Large intestine (tissue), 3 donors: Measurements from ENCODE around the gene TNNC1. TPM values are rescaled to one million over a fixed set of nuclear protein-coding genes. Genes with fewer than 3 reads are reported as not detected.
A peak's percentile ranks its signal among the peaks of the same experiment; 100 is the strongest.

Experiments
- DNase-seq, 2 donors: peaks; one replicate each; pipeline versions ENCODE4 v3.0.0 to v3.0.0-alpha.2; 2013
- H3K27ac ChIP-seq: one replicate; pipeline ENCODE4 v1.5.1; 2013; ENCODE audit warnings: low read length
- H3K27me3 ChIP-seq: 2 replicates; pipeline ENCODE4 v1.6.1; 2013; ENCODE audit warnings: low read length; ENCODE audit not compliant: control insufficient read depth, insufficient read depth
- H3K36me3 ChIP-seq: 2 replicates; pipeline ENCODE4 v1.6.1; 2013; ENCODE audit warnings: low read length; ENCODE audit not compliant: control insufficient read depth, insufficient read depth
- H3K4me1 ChIP-seq: one replicate; pipeline ENCODE4 v1.6.1; 2013; ENCODE audit warnings: low read length; ENCODE audit not compliant: control insufficient read depth, insufficient read depth
- H3K4me3 ChIP-seq: one replicate; pipeline ENCODE4 v1.5.1; 2013; ENCODE audit warnings: low read length
- H3K9me3 ChIP-seq: one replicate; pipeline ENCODE4 v1.6.1; 2013; ENCODE audit warnings: mild to moderate bottlenecking, low read depth, low read length, moderate library complexity; ENCODE audit not compliant: control insufficient read depth
- WGBS: methylation state at CpG from one replicate; pipeline ENCODE4 v1.1.5; 2013; ENCODE audit warnings: low lambda C conversion rate; ENCODE audit not compliant: insufficient coverage; 5-methylcytosine and 5-hydroxymethylcytosine counted together
- polyA plus RNA-seq: library from polyadenylated mRNA; unstranded; fragments of 120-200 nt; gene quantifications from one replicate; pipeline ENCODE4 v1.2.1, GENCODE V29; 2013

Gene TNNC1
- polyA plus RNA-seq, 1 donor, result 1.8 TPM

- Histone ChIP-seq H3K27ac (no peak overlapping the region), H3K27me3 (no peaks in the 10 kb centered on the region), H3K4me3 (no peak overlapping the region), H3K9me3 (no peaks in the 10 kb centered on the region), H3K36me3 (no peaks in the 10 kb centered on the region), H3K4me1 (peaks cover 11% of the 10 kb centered on the region)
- DNase-seq, result no peak
- WGBS, result no CpG with 5 or more reads among the region's 12 CpGs
Measured at GRCh38 chr3:52447512-52448355, 6.1 kb downstream of the TNNC1 start.

- no peaks in the 10 kb centered on the region for H3K9me3 ChIP-seq
- H3K4me3 ChIP-seq, result no peak overlapping the region
- 0% methylated on average over 1 of the region's 13 CpGs for WGBS
- H3K4me1 ChIP-seq, result peaks cover 10% of the 10 kb centered on the region
- H3K27ac ChIP-seq, result no peak overlapping the region
- DNase-seq, result peak in 1 of 2 donors; percentile 22
- H3K36me3 ChIP-seq, result no peaks in the 10 kb centered on the region
- H3K27me3 ChIP-seq, result no peaks in the 10 kb centered on the region
Measured at GRCh38 chr3:52446631-52447511, 7.0 kb downstream of the TNNC1 start.

GRCh38 chr3:52446042-52446441 lies 7.8 kb downstream of the TNNC1 start:
- Histone ChIP-seq H3K4me3 (no peak overlapping the region), H3K4me1 (peaks cover 10% of the 10 kb centered on the region), H3K36me3 (no peaks in the 10 kb centered on the region), H3K27ac (no peak overlapping the region), H3K27me3 (no peaks in the 10 kb centered on the region), H3K9me3 (no peaks in the 10 kb centered on the region)
- no peak for DNase-seq
- no CpG with 5 or more reads among the region's 4 CpGs for WGBS

- Histone ChIP-seq H3K4me1 (peaks cover 8% of the 10 kb centered on the region), H3K27ac (no peak within 1 kb of the TSS), H3K36me3 (no peaks in the 10 kb centered on the region), H3K27me3 (no peaks in the 10 kb centered on the region), H3K4me3 (no peak within 1 kb of the TSS), H3K9me3 (no peaks in the 10 kb centered on the region)
- no CpG with 5 or more reads among the region's 19 CpGs for WGBS
- DNase-seq, result peak in 1 of 2 donors; percentile 60
Measured at GRCh38 chr3:52444860-52445793, 8.7 kb downstream of the TNNC1 start, which contains the start of gene SEMA3G. TSS of gene SEMA3G (minus strand) at chr3:52445103. CDS start at chr3:52445027, 76 bp downstream.

GRCh38 chr3:52443791-52444687 lies 9.8 kb downstream of the TNNC1 start:
- Histone ChIP-seq H3K4me3 (no peak overlapping the region), H3K27ac (no peak overlapping the region)
- no CpG with 5 or more reads among the region's 25 CpGs for WGBS

GRCh38 chr3:52443268-52443610 lies 10.6 kb downstream of the TNNC1 start:
- no peak for DNase-seq
- Histone ChIP-seq H3K4me3 (no peak overlapping the region), H3K4me1 (peaks cover 5% of the 10 kb centered on the region), H3K36me3 (no peaks in the 10 kb centered on the region), H3K27ac (no peak overlapping the region), H3K9me3 (no peaks in the 10 kb centered on the region), H3K27me3 (no peaks in the 10 kb centered on the region)
- WGBS, result no CpG with 5 or more reads among the region's 8 CpGs

More at GRCh38 chr3:52443791-52444687, 9.8 kb downstream of the TNNC1 start:
- Histone ChIP-seq H3K36me3 (no peaks in the 10 kb centered on the region), H3K4me1 (peaks cover 5% of the 10 kb centered on the region), H3K27me3 (no peaks in the 10 kb centered on the region), H3K9me3 (no peaks in the 10 kb centered on the region)
- no peak for DNase-seq

- H3K27me3 ChIP-seq, result no peaks in the 10 kb centered on the region
- H3K9me3 ChIP-seq, result no peaks in the 10 kb centered on the region
- no CpG with 5 or more reads among the region's 16 CpGs for whole genome bisulfite sequencing
- H3K4me1 ChIP-seq, result peaks cover 5% of the 10 kb centered on the region
- no peak overlapping the region for H3K27ac ChIP-seq
- no peak for DNase-seq
- H3K4me3 ChIP-seq, result no peak overlapping the region
- no peaks in the 10 kb centered on the region for H3K36me3 ChIP-seq
Measured at GRCh38 chr3:52442409-52443267, 11.2 kb downstream of the TNNC1 start.

- DNase-seq, result no peak
Measured at GRCh38 chr3:52441772-52442332, 12.0 kb downstream of the TNNC1 start.

More at GRCh38 chr3:52441772-52442332, 12.0 kb downstream of the TNNC1 start:
- Histone ChIP-seq H3K36me3 (no peaks in the 10 kb centered on the region), H3K27ac (no peak overlapping the region), H3K4me3 (no peak overlapping the region), H3K4me1 (peaks cover 5% of the 10 kb centered on the region), H3K27me3 (no peaks in the 10 kb centered on the region), H3K9me3 (no peaks in the 10 kb centered on the region)
- WGBS, result no CpG with 5 or more reads among the region's 18 CpGs
